ENCODE data around the gene NOL4L. TPM values are rescaled to one million over a fixed set of nuclear protein-coding genes. Genes with fewer than 3 reads are reported as not detected.

NOL4L gene
- total RNA-seq, 4 donors from 2014 or later = 2.6 to 12.8 (median 6.4) TPM

GRCh38 chr20:32455171-32455900 is 129.8 kb downstream of the NOL4L start:
- peaks cover 23% of the 10 kb centered on the region for H3K4me1 ChIP-seq
- H3K36me3 ChIP-seq = peaks cover 32% of the 10 kb centered on the region
- no peaks in the 10 kb centered on the region for H3K9me3 ChIP-seq
- H3K27me3 ChIP-seq = no peaks in the 10 kb centered on the region
- 88% methylated on average over 8 of the region's 12 CpGs for WGBS
- H3K27ac ChIP-seq = no peak overlapping the region
- TF ChIP-seq POLR2AphosphoS5 (IDR thresholded peaks at IDR 0.05) = no peak
- no peak for TF ChIP-seq EP300 (IDR thresholded peaks at IDR 0.05)
- TF ChIP-seq, protein P1, sequence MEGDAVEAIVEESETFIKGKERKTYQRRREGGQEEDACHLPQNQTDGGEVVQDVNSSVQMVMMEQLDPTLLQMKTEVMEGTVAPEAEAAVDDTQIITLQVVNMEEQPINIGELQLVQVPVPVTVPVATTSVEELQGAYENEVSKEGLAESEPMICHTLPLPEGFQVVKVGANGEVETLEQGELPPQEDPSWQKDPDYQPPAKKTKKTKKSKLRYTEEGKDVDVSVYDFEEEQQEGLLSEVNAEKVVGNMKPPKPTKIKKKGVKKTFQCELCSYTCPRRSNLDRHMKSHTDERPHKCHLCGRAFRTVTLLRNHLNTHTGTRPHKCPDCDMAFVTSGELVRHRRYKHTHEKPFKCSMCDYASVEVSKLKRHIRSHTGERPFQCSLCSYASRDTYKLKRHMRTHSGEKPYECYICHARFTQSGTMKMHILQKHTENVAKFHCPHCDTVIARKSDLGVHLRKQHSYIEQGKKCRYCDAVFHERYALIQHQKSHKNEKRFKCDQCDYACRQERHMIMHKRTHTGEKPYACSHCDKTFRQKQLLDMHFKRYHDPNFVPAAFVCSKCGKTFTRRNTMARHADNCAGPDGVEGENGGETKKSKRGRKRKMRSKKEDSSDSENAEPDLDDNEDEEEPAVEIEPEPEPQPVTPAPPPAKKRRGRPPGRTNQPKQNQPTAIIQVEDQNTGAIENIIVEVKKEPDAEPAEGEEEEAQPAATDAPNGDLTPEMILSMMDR (IDR thresholded peaks at IDR 0.05) = no peak
- TF ChIP-seq POLR2A (IDR thresholded peaks at IDR 0.05) = no peak
- DNase-seq (ENCODE audit: low spot score in 2 of 2) = no peak
- H3K4me3 ChIP-seq = no peak overlapping the region

DNA sequence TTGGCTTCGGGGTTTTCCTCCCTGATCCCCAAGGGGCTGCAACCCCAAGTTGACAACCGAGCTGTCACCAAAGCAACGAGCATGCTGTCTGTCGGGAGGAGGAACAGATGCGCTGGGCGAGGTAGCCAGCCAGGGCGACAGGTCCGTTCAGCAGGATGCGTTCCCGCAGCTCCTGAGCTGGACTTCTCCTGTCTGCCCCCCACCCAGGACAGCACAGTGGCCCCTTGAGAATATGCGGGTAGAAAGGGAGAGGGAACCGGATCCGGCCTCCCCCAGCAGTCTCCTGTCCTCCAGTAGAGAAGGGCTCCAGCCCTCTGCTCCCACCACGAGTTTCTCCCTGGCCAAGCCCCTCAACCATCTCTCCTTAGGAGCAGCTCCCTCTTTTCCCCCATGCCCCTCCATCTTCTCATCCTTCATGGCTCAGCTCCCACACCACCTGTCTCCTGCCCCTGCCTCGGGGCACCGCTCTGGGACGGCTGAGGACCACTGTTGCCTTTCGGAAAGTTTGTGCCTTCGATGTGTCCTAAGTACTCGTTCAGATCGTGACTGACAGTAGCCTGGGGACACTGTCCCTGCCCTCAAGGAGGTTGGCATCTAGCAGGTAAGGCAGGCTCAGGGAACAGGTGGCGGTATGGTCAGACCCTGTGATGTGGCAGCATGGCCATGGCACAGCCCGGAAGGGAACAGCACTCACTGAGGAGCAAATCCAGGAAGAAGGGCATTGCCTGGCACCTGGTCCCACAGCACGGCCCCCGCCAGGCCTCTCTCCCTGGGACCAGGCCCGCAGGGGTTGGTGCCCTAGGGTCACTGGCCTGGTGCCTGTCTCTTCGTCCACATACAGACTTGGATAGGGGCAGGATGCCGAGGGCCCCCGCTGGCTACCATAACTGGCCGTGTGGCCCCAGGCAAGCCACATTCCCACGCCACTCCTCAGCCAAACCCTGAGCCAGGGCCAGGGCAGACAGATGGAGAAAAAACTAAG is 130.7 kb downstream of the NOL4L start:
- DNase-seq (ENCODE audit: low spot score in 2 of 2) = no peak
- peaks cover 32% of the 10 kb centered on the region for H3K36me3 ChIP-seq
- H3K27me3 ChIP-seq = no peaks in the 10 kb centered on the region
- H3K9me3 ChIP-seq = no peaks in the 10 kb centered on the region
- H3K4me3 ChIP-seq = no peak overlapping the region
- WGBS = 82% methylated on average over 17 of the region's 31 CpGs
- no peak for TF ChIP-seq EP300 (IDR thresholded peaks at IDR 0.05)
- TF ChIP-seq POLR2AphosphoS5 (IDR thresholded peaks at IDR 0.05) = no peak
- TF ChIP-seq POLR2A (IDR thresholded peaks at IDR 0.05) = no peak
- TF ChIP-seq, protein P1 (IDR thresholded peaks at IDR 0.05) = no peak
- H3K4me1 ChIP-seq = peaks cover 30% of the 10 kb centered on the region
- no peak overlapping the region for H3K27ac ChIP-seq

- H3K36me3 ChIP-seq = peaks cover 32% of the 10 kb centered on the region
- H3K27me3 ChIP-seq = no peaks in the 10 kb centered on the region
- peaks cover 38% of the 10 kb centered on the region for H3K4me1 ChIP-seq
- 94% methylated on average over 17 of the region's 28 CpGs for WGBS
- H3K9me3 ChIP-seq = no peaks in the 10 kb centered on the region
- H3K27ac ChIP-seq = no peak overlapping the region
- DNase-seq (ENCODE audit: low spot score in 2 of 2) = no peak
- TF ChIP-seq EP300 (IDR thresholded peaks at IDR 0.05) = no peak
- TF ChIP-seq, protein P1 (IDR thresholded peaks at IDR 0.05) = no peak
- TF ChIP-seq POLR2AphosphoS5 (IDR thresholded peaks at IDR 0.05) = no peak
- TF ChIP-seq POLR2A (IDR thresholded peaks at IDR 0.05) = no peak
- no peak overlapping the region for H3K4me3 ChIP-seq
Measured at GRCh38 chr20:32453467-32454163, 131.5 kb downstream of the NOL4L start.

- 91% methylated on average over 20 of the region's 24 CpGs for WGBS
- Histone ChIP-seq H3K4me1 (peaks cover 43% of the 10 kb centered on the region), H3K36me3 (peaks cover 32% of the 10 kb centered on the region), H3K9me3 (no peaks in the 10 kb centered on the region), H3K27me3 (no peaks in the 10 kb centered on the region), H3K4me3 (no peak overlapping the region), H3K27ac (no peak overlapping the region)
- DNase-seq (ENCODE audit: low spot score in 2 of 2) = no peak
- no peak for TF ChIP-seq POLR2AphosphoS5 (IDR thresholded peaks at IDR 0.05)
- TF ChIP-seq, protein P1 (IDR thresholded peaks at IDR 0.05) = no peak
- TF ChIP-seq POLR2A (IDR thresholded peaks at IDR 0.05) = no peak
- no peak for TF ChIP-seq EP300 (IDR thresholded peaks at IDR 0.05)
Measured at GRCh38 chr20:32452776-32453466, 132.2 kb downstream of the NOL4L start.

Data from suprapubic skin (tissue), 4 donors.